ENCODE results near the gene PSMD13. TPM values are rescaled to one million over a fixed set of nuclear protein-coding genes. Genes with fewer than 3 reads are reported as not detected.

PSMD13 gene
- total RNA-seq, 1 donor from 2014 or later, result 146 TPM

DNA sequence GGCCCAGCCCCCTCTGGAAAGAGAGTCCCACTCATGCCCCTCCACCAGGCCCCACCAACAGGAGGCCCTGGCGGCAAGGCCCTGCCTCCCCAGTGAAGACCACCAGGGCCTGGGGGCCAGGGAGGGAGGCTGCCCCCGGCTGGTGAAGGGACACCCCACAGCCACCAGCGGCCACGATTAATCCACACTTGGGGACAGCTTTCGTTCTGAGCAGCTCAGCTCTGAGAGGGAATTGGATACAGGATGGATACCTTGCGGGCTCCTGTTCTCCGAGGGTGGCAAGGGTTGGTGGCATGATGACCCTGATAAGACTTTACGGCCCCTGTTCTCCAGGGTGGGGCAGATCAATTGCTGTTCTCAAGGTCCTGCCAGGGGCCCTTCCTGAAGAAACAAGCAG, 34.5 kb downstream of the PSMD13 start:
- H3K4me3 Mint-ChIP-seq, result no peak overlapping the region
- peaks cover 30% of the 10 kb centered on the region for H3K4me1 Mint-ChIP-seq
- H3K36me3 Mint-ChIP-seq (ENCODE audit: low read depth), result no peaks in the 10 kb centered on the region
- no peaks in the 10 kb centered on the region for H3K27me3 Mint-ChIP-seq (ENCODE audit: low read depth)
- peaks cover 2% of the 10 kb centered on the region for H3K9me3 Mint-ChIP-seq
- no peak overlapping the region for H3K27ac Mint-ChIP-seq (ENCODE audit: unreplicated experiment)
- DNase-seq (ENCODE audit: low read depth, low spot score), result no peak
- TF ChIP-seq, protein P1, sequence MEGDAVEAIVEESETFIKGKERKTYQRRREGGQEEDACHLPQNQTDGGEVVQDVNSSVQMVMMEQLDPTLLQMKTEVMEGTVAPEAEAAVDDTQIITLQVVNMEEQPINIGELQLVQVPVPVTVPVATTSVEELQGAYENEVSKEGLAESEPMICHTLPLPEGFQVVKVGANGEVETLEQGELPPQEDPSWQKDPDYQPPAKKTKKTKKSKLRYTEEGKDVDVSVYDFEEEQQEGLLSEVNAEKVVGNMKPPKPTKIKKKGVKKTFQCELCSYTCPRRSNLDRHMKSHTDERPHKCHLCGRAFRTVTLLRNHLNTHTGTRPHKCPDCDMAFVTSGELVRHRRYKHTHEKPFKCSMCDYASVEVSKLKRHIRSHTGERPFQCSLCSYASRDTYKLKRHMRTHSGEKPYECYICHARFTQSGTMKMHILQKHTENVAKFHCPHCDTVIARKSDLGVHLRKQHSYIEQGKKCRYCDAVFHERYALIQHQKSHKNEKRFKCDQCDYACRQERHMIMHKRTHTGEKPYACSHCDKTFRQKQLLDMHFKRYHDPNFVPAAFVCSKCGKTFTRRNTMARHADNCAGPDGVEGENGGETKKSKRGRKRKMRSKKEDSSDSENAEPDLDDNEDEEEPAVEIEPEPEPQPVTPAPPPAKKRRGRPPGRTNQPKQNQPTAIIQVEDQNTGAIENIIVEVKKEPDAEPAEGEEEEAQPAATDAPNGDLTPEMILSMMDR (conservative IDR thresholded peaks at IDR 0.05), result no peak

DNA sequence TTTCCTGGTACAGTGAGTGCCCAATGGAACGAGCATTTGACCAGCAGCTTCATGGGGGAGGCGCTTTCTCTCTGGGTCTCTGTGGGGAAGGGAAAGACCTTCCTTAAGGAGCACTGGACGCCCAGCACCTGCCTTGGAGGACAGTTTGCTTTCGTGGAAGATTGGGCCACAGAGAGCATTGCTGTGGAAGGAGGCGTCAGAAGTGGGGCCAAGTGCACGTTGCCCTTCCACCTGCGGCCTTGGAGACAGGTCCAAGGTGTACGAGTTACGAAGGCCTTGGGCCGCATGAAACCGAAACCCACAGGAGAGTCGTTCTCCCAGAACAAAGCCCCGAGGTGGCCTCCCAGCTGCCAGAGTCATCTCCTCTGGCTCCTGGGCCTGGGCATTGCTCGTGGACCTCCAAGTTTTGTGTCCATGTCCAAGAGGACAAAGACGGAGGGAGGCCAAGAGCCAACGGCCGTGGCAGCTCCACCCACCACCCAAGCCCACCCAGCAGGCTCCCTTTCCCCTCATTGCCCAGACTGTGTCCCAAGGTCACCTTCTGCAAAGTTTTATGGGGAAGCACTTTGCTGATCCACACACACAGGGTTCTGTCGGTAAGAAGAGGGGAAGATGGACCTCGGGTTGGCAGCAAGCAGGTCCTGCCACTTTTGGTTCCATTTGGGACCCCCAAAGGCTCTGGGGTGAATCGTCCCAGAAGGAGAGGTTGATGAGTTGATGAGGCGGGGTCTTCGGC, 35.6 kb downstream of the PSMD13 start:
- Mint-ChIP-seq H3K4me3 (no peak overlapping the region), H3K9me3 (peaks cover 4% of the 10 kb centered on the region), H3K27me3 (ENCODE audit: low read depth) (no peaks in the 10 kb centered on the region), H3K36me3 (ENCODE audit: low read depth) (peaks cover 4% of the 10 kb centered on the region), H3K27ac (ENCODE audit: unreplicated experiment) (no peak overlapping the region), H3K4me1 (peaks cover 30% of the 10 kb centered on the region)
- DNase-seq (ENCODE audit: low read depth, low spot score), result no peak
- TF ChIP-seq, protein P1 (conservative IDR thresholded peaks at IDR 0.05), result no peak

DNA sequence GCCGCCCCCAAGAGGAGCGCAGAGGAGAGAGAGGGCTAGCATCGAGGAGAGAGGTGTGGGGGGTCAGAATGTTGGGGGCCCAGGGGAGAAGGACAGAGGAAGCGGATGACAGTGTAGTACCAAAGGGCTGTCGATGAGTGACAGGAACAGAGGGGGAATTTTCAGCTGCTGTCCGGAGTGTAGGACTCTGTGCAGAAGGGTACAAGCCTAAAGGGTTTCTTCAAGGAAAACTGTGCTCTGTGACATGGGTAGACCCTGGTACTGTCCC, 36.1 kb downstream of the PSMD13 start:
- no peak for DNase-seq (ENCODE audit: low read depth, low spot score)

DNA sequence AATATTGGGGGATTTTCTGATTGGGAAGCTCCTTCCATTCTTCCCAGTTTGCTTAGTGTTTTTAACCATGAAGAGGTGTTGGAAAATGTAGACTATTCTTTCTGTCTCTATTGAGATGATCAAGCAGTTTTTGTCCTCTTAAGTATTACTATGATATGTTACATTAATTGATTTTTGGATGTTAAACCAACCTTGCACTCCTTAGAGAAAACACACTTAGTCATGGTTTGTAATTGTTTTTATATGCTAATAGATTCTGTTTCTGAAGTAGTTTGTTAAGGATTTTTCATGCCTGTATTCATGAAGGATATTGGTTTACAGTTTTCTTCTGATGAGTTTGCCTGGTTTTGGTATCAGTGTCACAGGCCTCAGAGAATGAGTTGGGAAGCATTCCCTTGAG, 39.4 kb downstream of the PSMD13 start:
- no peak overlapping the region for H3K4me3 Mint-ChIP-seq
- no peak overlapping the region for H3K27ac Mint-ChIP-seq (ENCODE audit: unreplicated experiment)
- peaks cover 14% of the 10 kb centered on the region for H3K4me1 Mint-ChIP-seq
- peaks cover 4% of the 10 kb centered on the region for H3K9me3 Mint-ChIP-seq
- H3K27me3 Mint-ChIP-seq (ENCODE audit: low read depth), result no peaks in the 10 kb centered on the region
- DNase-seq (ENCODE audit: low read depth, low spot score), result no peak
- TF ChIP-seq, protein P1 (conservative IDR thresholded peaks at IDR 0.05), result no peak
- peaks cover 4% of the 10 kb centered on the region for H3K36me3 Mint-ChIP-seq (ENCODE audit: low read depth)

More for the DNA sequence above, 36.1 kb downstream of the PSMD13 start:
- Mint-ChIP-seq H3K4me3 (no peak overlapping the region), H3K27ac (ENCODE audit: unreplicated experiment) (no peak overlapping the region), H3K36me3 (ENCODE audit: low read depth) (peaks cover 4% of the 10 kb centered on the region), H3K4me1 (peaks cover 30% of the 10 kb centered on the region), H3K27me3 (ENCODE audit: low read depth) (no peaks in the 10 kb centered on the region), H3K9me3 (peaks cover 4% of the 10 kb centered on the region)
- TF ChIP-seq, protein P1 (conservative IDR thresholded peaks at IDR 0.05), result no peak

DNA sequence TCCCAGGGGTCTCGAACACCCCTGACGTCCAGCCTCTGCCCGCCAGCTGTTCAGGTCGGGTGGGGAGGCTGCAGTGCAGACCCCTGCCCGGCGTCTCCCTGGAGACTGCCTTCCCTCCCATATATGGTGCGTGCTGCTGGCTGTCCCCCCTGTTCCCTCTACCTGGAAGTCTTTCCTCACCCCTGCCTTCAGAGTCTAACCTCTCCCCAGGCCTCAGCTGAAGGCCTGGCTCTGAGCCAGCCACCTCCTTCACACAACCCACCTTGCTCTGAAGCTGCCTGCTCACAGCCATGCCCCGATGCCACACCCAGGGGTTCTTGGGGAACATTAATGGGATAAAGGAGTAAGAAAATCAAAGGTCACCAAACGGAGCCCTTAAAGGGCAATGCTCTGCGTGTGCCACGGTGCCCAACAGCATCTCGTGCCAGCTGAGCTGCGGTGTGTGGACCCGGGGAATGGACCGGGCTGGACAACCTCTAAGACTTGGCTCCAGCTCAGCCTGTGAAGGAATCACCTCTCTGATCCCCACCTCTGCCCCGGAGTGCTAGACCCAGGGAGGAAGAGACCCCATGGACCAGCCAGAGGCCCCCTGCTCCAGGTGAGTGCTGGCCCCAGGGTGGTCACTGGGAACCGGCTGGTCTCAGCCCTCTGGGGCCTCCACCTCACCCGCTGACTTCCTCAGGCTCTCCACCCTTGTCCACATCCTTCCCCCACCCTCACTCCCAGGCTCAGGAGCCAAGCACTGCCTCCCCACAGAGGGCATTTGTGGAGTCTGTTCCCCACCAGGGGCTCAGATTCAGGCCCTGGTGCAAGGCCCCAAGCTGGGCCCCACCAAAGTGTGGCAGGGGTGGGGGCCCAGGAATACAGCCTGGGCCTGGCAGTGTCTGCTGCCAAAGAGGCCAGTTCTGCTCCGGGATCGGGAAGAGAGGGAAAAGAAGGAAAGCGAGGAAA, 41.5 kb downstream of the PSMD13 start, which contains the start of gene NLRP6:
Gene NLRP6 (plus strand): TSS at position 407 of the 951 bp plus-strand sequence. CDS start 163 bp downstream, at position 570.
- TF ChIP-seq, protein P1 (conservative IDR thresholded peaks at IDR 0.05), result no peak
- Mint-ChIP-seq H3K27me3 (ENCODE audit: low read depth) (no peaks in the 10 kb centered on the region), H3K4me1 (peaks cover 13% of the 10 kb centered on the region), H3K27ac (ENCODE audit: unreplicated experiment) (no peak within 1 kb of the TSS), H3K4me3 (no peak within 1 kb of the TSS), H3K36me3 (ENCODE audit: low read depth) (peaks cover 4% of the 10 kb centered on the region), H3K9me3 (peaks cover 4% of the 10 kb centered on the region)
- no peak for DNase-seq (ENCODE audit: low read depth, low spot score)
